ENCODE measurements around the gene OR5T2.
"Not testable (repeated sequence)": the region's sequence is repeated elsewhere in the genome, so short reads cannot be mapped to it uniquely, and the experiment has no call there.

Gene OR5T2

DNA sequence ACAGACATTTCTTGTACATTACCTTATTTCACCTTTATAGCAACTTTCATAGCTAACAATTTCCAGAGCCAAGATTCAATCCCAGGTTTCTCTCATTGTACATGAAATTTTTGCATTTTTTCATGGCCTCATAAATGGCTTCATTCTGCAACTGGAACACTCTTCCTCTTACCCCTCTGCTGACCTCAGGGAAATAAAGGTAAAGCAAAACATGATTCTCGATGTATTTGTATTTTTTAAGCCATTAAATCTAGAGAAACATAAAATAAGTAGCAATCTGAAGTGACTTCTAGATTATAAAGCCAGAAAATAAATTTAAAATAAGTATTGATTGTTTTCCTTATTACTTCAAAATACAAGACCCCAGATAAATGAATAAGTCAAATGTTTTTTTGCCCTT is at the start of gene OR5T2:
TSS of gene OR5T2 (minus strand) at position 101 of the 400 bp plus-strand sequence. CDS start 1,193 bp downstream, outside the sequence.
- DNase-seq, result no peak

DNA sequence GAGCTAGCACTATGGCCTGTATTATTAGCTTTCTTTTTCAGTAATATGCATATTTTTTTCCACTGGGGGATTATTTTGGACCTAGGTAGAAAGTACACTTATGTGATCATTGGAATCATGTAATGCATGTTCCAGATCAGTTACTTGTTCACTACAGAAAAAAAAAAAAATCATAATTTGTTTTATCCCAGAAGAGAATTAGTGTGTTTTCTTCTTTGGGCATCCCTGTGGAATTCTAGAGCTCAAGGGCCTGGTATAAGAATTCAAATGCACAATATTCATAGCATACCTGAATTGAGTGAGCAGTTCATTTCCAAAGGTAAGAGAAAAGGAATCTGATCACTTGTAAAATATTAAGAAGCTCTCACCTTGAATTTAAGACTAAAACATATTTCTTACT is 39.8 kb upstream of the OR5T2 start, which contains the start of gene OR5T1:
TSS of gene OR5T1 (plus strand) at position 301 of the 400 bp plus-strand sequence. CDS start 1,485 bp downstream, outside the sequence.
- no peak for DNase-seq

DNA sequence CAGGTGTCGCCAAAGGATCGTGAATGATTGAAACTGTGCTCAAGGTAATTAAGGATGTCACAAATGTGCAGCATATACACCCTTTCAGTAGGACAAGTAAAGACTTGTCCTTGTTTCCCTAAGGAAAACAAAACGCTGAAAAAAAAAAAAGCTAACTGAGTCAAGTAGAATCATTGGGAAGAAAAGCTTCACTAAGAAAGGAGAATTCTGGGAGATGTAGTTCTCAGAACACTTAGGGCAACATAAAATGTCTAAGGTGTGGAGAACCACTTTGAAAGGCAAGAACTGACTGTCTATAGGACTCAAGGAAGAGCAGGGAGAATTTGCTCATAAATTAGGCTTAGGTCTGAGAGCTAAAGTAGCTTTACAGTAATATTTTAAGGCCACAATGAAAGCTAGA is 37.0 kb upstream of the OR5T2 start:
- no peak for DNase-seq

DNA sequence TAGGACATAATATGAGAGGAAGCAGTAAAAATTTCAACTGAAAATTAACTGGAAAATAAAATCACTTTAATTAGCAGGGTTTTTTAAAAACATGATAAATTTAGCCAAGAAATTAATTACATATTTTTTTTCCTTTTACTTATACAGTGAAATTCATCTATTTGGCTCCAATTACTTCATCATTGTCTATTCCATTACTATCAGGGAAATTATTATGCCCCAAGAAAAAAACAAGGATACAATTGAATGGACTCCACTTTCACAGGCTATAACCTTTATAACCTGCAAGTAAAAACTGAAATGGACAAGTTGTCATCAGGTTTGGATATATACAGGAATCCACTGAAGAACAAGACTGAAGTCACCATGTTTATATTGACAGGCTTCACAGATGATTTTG is 17.9 kb upstream of the OR5T2 start, which contains the start of gene OR5T3:
TSS of gene OR5T3 (plus strand) at position 301 of the 400 bp plus-strand sequence. CDS start at position 301, 0 bp downstream.
- DNase-seq, result no peak

DNA sequence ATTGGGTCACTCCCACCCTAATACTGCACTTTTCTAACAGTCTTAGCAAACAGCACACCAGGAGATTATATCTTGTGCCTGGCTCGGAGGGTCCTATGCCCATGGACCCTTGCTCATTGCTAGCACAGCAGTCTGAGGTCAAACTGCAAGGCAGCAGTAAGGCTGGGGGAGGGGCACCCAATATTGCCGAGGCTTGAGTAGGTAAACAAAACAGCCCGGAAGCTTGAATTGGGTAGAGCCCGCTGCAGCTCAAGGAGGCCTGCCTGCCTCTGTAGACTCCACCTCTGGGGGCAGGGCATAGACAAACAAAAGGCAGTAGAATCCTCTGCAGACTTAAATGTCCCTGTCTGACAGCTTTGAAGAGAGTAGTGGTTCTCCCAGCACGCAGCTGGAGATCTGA is 14.3 kb downstream of the OR5T2 start:
- DNase-seq, result not testable (repeated sequence)

DNA sequence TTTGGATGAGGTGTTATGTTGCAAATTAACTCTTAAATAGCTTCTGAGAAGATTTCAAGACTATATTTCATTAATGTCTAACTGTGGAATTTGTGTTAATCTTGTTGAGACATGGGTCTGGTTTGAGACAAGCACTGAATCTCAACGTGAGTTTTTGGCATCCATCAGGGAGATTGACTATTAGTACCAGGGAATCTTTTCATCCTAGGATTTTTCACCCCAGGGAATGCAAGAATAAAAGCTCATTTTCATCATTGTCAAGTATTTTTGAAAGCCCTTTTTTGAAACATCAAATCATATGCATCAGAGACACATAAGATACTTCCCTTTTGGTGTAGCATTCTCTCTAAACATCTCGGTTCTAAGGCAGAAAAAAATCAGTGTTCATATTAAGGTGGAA is 19.5 kb downstream of the OR5T2 start:
- no peak for DNase-seq

DNA sequence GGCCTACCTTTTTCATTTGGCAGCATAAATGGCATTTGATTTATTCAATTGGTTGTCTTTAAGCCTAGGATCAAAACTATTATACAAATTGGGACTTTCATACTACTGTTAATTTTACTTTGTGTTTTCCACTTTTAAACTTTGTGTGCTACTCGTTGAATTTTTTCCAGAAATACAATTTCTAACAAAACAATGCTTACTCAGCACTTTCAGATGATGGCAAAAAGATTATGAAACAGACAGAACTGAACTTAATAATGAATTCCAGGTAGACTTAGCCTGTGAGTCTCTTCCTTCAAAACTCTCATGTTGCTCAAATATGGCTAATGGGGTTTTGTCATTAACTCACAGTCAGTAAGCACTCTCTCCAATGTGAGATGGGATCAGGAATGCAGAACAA is 26.3 kb downstream of the OR5T2 start:
- DNase-seq, result no peak

DNA sequence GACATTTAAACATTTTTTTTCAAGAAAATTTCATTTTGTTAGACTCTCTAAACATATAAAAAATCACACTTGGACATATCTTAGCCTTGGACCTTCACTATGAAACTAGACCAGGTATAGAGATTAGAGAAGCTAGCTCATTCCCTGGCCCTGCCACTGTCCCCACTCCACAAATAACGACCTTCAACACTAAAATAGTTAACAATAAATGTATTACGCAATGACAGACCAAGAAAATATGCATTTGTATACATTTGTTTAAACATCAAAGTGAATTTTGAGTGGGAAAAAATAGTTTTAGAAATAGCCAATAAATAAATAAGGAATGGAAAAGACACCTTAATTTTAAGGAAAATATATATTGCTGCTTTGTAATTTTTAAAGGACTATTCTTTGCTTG is 36.7 kb downstream of the OR5T2 start:
- DNase-seq, result no peak

DNA sequence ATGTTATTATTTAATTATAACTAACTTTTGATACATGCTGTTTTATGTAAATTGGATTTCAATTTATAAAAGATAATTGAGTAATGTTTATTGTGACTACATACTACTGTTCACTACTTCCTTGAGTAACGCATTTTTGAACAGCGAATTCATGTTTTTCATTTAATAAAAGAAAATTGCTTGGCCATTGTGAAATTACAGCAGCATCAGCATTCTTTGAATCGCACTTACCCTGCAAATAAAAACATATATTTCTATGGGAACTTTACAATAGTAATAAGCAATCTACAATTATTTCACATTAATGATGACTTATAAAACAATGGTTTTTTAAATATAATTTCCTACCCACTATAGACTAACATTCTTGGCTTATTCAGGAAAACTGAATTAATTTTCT is 37.4 kb downstream of the OR5T2 start:
- no peak for DNase-seq

DNA sequence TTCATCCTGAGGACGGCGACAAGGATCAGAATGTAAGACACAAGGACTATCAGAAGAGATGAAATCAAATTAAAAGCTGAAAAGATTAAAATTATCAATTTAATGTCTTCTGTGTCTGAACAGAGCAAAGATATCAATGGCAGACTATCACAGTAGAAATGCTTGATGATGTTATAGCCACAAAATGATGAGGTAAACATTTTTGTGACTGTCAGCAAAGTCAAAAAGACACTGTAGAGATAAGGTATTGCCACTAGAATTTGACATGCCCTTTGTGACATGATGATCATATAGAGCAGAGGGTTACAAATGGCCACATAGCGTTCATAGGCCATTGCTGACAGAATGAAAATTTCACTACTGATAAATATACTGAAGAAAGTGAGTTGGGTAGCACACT is 45.5 kb downstream of the OR5T2 start:
- DNase-seq, result no peak

DNA sequence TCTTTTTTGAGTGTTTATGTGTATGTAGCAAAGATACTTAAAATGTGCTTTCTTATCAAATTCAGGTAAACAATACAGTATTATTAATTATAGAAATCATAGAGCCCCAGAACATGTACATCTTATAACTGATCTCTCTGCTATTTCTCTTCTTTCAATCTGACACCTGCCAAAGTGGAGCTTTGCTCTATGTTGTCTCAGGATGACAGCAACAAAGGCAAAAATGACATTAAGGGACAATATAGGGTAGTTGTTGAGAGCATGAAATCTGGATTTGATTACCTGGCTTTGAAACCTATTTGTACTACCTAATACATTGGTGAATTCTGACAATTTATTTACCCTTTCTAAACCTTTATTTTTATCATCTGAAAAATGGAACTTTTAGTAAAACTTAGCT is 50.6 kb downstream of the OR5T2 start:
- no peak for DNase-seq
